Muscle of leg (tissue), 11 donors: ENCODE measurements around the gene ADAM33. TPM values are rescaled to one million over a fixed set of nuclear protein-coding genes. Genes with fewer than 3 reads are reported as not detected.
A peak's percentile ranks its signal among the peaks of the same experiment; 100 is the strongest.

Experiments
- DNase-seq: peaks from one replicate; pipeline ENCODE4 v3.0.0; 2013
- H3K27ac ChIP-seq: one replicate; pipeline ENCODE4 v1.5.1; 2013; ENCODE audit warnings: mild to moderate bottlenecking, low read length, control low read depth
- H3K27me3 ChIP-seq: one replicate; pipeline ENCODE4 v1.6.1; 2013; ENCODE audit warnings: low read length; ENCODE audit not compliant: control insufficient read depth, insufficient read depth
- H3K36me3 ChIP-seq: one replicate; pipeline ENCODE4 v1.6.1; 2013; ENCODE audit warnings: low read length; ENCODE audit not compliant: control insufficient read depth, insufficient read depth
- H3K4me1 ChIP-seq: one replicate; pipeline ENCODE4 v1.6.1; 2013; ENCODE audit warnings: low read length; ENCODE audit not compliant: control insufficient read depth, insufficient read depth
- H3K4me3 ChIP-seq: one replicate; pipeline ENCODE4 v1.5.1; 2013; ENCODE audit warnings: low read length, control low read depth
- H3K9me3 ChIP-seq: replicated peaks from 2 replicates; pipeline ENCODE4 v1.6.1; 2013; ENCODE audit warnings: low read depth, low read length; ENCODE audit not compliant: control insufficient read depth
- WGBS: methylation state at CpG from one replicate; pipeline ENCODE4 v1.1.5; 2013; ENCODE audit warnings: missing lambda C conversion rate; ENCODE audit not compliant: insufficient coverage; 5-methylcytosine and 5-hydroxymethylcytosine counted together
- polyA plus RNA-seq, 8 donors: library from polyadenylated mRNA; unstranded; fragments of 120-200 nt; gene quantifications; one replicate each; pipeline versions ENCODE4 v1.2.1 to v1.2.3, GENCODE V29; 2013; ENCODE audit warnings: inconsistent platforms in 1 of 8, low replicate concordance in 1 of 8; ENCODE audit not compliant: insufficient read length in 8 of 8, insufficient read depth in 1 of 8
- total RNA-seq: library from RNA; stranded (reverse); fragments of 120-200 nt; gene quantifications from one replicate; pipeline ENCODE4 v1.2.4, GENCODE V29; 2013

ADAM33 gene
- total and polyA plus RNA-seq, 9 donors: 26.1 to 78.3 (median 52.8) TPM

- H3K36me3 ChIP-seq: peaks cover 3% of the 10 kb centered on the region
- no peaks in the 10 kb centered on the region for H3K27me3 ChIP-seq
- no peak overlapping the region for H3K27ac ChIP-seq
- no peaks in the 10 kb centered on the region for H3K9me3 ChIP-seq
- H3K4me3 ChIP-seq: no peak overlapping the region
- H3K4me1 ChIP-seq: peaks cover 52% of the 10 kb centered on the region
- 74% methylated on average over 4 of the region's 11 CpGs for WGBS
- no peak for DNase-seq
These were observed 8.2 kb upstream of the ADAM33 start for GRCh38 chr20:3689978-3690377.

GRCh38 chr20:3687655-3688054 lies 5.8 kb upstream of the ADAM33 start:
- H3K4me1 ChIP-seq: peaks cover 53% of the 10 kb centered on the region
- peak; percentile 92 for DNase-seq
- H3K27me3 ChIP-seq: peaks cover under 1% of the 10 kb centered on the region
- H3K27ac ChIP-seq: peak overlapping the region; percentile 91
- no peak overlapping the region for H3K4me3 ChIP-seq
- H3K9me3 ChIP-seq: no peaks in the 10 kb centered on the region
- no CpG with 5 or more reads among the region's 2 CpGs for WGBS
- H3K36me3 ChIP-seq: no peaks in the 10 kb centered on the region

DNA sequence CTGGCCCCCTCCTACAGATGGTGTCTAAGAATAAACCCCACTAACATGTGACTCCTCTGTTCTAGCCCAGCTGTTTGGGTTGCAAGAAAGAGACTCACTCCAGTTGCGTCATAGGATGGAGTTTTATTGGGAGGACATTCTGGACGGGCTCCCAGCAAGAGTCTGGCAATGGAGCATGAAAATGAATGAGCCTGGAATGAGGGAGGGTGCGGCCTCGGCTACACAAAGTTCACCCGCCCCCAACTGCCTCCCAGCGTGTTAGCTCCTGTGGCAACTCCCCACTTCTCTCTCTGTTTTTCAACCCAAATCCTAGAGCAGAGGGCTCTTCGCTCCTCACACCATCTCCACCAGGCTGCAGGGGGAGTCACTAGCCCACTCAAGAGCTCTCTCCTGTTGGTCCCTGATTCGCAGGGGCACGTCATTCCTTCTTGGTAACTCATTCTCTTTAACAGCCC lies 5.1 kb upstream of the ADAM33 start:
- Histone ChIP-seq H3K9me3 (no peaks in the 10 kb centered on the region), H3K36me3 (no peaks in the 10 kb centered on the region), H3K4me3 (no peak overlapping the region), H3K27ac (peak overlapping the region; percentile 92), H3K4me1 (peaks cover 58% of the 10 kb centered on the region), H3K27me3 (peaks cover 6% of the 10 kb centered on the region)
- peak; percentile 99 for DNase-seq
- WGBS: 13% methylated on average over 2 of the region's 9 CpGs

GRCh38 chr20:3686421-3686820 lies 4.6 kb upstream of the ADAM33 start:
- H3K4me1 ChIP-seq: peaks cover 62% of the 10 kb centered on the region
- no peak overlapping the region for H3K4me3 ChIP-seq
- peaks cover 10% of the 10 kb centered on the region for H3K27me3 ChIP-seq
- peak overlapping the region; percentile 92 for H3K27ac ChIP-seq
- H3K9me3 ChIP-seq: no peaks in the 10 kb centered on the region
- 40% methylated on average over 1 of the region's 7 CpGs for WGBS
- peak; percentile 83 for DNase-seq
- no peaks in the 10 kb centered on the region for H3K36me3 ChIP-seq

DNA sequence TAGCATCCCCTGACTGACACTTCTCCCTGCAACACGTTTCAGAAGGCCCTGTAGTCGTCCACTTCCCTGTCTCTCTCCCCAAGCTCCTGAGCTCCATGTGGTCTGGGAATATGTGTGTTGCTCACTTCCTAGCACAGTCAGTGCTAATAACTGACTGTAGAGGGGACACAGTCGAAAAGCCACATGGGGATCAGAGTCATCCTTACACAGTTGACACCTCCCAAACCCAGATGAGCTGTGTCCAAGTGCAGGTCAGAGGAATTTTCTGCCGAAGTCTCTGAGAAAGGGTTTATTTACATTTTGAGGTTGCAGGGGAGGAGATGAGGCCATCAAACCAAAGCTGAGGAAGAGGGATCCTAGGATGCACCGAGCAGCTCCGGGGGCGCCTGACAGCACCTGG lies 3.5 kb upstream of the ADAM33 start:
- no peak overlapping the region for H3K27ac ChIP-seq
- H3K27me3 ChIP-seq: peaks cover 21% of the 10 kb centered on the region
- no peak for DNase-seq
- no peaks in the 10 kb centered on the region for H3K9me3 ChIP-seq
- H3K4me1 ChIP-seq: peaks cover 73% of the 10 kb centered on the region
- 47% methylated on average over 4 of the region's 7 CpGs for WGBS
- H3K4me3 ChIP-seq: no peak overlapping the region
- no peaks in the 10 kb centered on the region for H3K36me3 ChIP-seq

- no peak for DNase-seq
- H3K4me1 ChIP-seq: peaks cover 73% of the 10 kb centered on the region
- H3K27ac ChIP-seq: peak overlapping the region; percentile 29
- H3K4me3 ChIP-seq: peak overlapping the region; percentile 65
- WGBS: 5% methylated on average over 32 of the region's 32 CpGs
- H3K36me3 ChIP-seq: peaks cover 3% of the 10 kb centered on the region
- H3K9me3 ChIP-seq: no peaks in the 10 kb centered on the region
- H3K27me3 ChIP-seq: peaks cover 23% of the 10 kb centered on the region
These were observed 369 bp downstream of the ADAM33 start for GRCh38 chr20:3681352-3681930.

- DNase-seq: peak; percentile 54
- 47% methylated on average over 12 of the region's 15 CpGs for WGBS
- Histone ChIP-seq H3K4me1 (peaks cover 67% of the 10 kb centered on the region), H3K27ac (peak overlapping the region; percentile 7), H3K4me3 (peak overlapping the region; percentile 65), H3K9me3 (no peaks in the 10 kb centered on the region), H3K27me3 (peaks cover 29% of the 10 kb centered on the region), H3K36me3 (peaks cover 3% of the 10 kb centered on the region)
These were observed 984 bp downstream of the ADAM33 start for GRCh38 chr20:3680701-3681351.

DNA sequence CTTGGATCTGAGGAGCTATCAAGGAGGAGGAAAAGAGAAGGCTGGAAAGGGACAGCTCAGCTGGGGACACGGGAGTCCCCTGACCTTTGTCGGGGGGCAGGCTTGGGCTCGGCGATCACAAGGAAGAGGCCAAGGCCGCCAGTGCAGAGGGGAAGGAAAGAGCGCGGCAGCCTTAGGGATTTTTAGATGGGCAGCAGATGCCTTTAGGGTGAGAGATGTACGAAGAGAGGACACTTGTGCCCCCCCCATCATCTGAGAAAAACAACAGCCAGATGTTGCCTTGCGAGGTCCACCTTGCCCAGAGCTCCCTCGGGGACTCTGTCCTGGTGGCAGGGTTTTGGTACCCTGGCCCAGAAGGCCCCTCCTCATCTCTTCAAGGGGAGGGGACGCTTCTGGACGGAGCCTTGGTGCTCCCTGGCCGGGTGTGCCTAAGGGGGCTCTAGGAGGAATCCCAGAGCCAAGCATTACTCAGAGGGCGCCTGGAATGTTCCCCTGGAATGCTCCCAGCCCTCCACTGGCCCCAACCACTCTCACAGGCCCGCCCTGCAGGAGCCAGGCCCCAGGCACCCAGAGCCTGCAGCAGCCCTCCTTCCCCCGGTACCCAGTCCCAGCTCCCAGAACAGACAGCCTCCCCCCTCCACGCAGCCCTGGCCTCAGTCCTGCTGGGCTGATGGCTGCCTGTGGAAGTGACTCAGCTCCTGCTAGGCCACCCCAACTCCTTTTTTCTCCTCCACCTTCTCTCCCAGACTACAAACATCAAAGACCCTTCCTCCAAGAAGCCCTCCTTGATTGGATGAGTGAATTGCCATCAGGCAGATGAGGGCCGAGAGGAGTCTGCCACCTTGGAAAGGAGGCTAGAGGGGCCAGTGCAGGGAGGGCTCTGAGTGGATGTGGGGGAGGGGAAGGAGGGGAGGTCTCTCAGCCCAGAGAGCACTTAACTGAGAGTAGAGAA lies 1.8 kb downstream of the ADAM33 start:
- peaks cover 4% of the 10 kb centered on the region for H3K36me3 ChIP-seq
- H3K9me3 ChIP-seq: no peaks in the 10 kb centered on the region
- H3K27me3 ChIP-seq: peaks cover 37% of the 10 kb centered on the region
- peaks cover 59% of the 10 kb centered on the region for H3K4me1 ChIP-seq
- peak overlapping the region; percentile 47 for H3K27ac ChIP-seq
- WGBS: 22% methylated on average over 12 of the region's 18 CpGs
- peak overlapping the region; percentile 65 for H3K4me3 ChIP-seq
- peak; percentile 68 for DNase-seq

- no peaks in the 10 kb centered on the region for H3K9me3 ChIP-seq
- peaks cover 58% of the 10 kb centered on the region for H3K4me1 ChIP-seq
- 51% methylated on average over 10 of the region's 14 CpGs for WGBS
- H3K4me3 ChIP-seq: peak overlapping the region; percentile 65
- peaks cover 13% of the 10 kb centered on the region for H3K36me3 ChIP-seq
- peak overlapping the region; percentile 47 for H3K27ac ChIP-seq
- peaks cover 47% of the 10 kb centered on the region for H3K27me3 ChIP-seq
- DNase-seq: peak; percentile 58
These were observed 2.7 kb downstream of the ADAM33 start for GRCh38 chr20:3678856-3679720.
